CD4-positive, alpha-beta T cell treated with Interleukin-1 beta for 1 hour (primary cell): ENCODE measurements around the gene LRRC4B.
"Not testable (repeated sequence)": the region's sequence is repeated elsewhere in the genome, so short reads cannot be mapped to it uniquely, and the experiment has no call there.

ENCODE experiments used
- DNase-seq, 2 donors: peaks; one replicate each; pipeline ENCODE4 v3.0.0-alpha.2; 2020 to 2022

LRRC4B gene

GRCh38 chr19:50567882-50568727, at the start of gene LRRC4B:
Gene LRRC4B, minus strand, starts transcription at chr19:50568435. Its CDS starts 19,597 bp downstream, at chr19:50548838.
- no peak for DNase-seq

GRCh38 chr19:50612504-50613404, 44.5 kb upstream of the LRRC4B start:
- DNase-seq: not testable (repeated sequence)

- peak; percentile 71 to 86 for DNase-seq
These were observed 39.9 kb upstream of the LRRC4B start for GRCh38 chr19:50607874-50608785.

GRCh38 chr19:50607388-50607787, 39.2 kb upstream of the LRRC4B start:
- DNase-seq: no peak

- not testable (repeated sequence) for DNase-seq
These were observed 38.0 kb upstream of the LRRC4B start for GRCh38 chr19:50606059-50606836.

- not testable (repeated sequence) for DNase-seq
These were observed 36.2 kb upstream of the LRRC4B start for GRCh38 chr19:50604264-50605073.

- DNase-seq: no peak
These were observed 34.7 kb upstream of the LRRC4B start for GRCh38 chr19:50602935-50603334.

- DNase-seq: no peak
These were observed 34.3 kb upstream of the LRRC4B start for GRCh38 chr19:50602496-50602895.

- DNase-seq: no peak
These were observed 33.8 kb upstream of the LRRC4B start for GRCh38 chr19:50602089-50602422.

GRCh38 chr19:50601407-50602088, 33.3 kb upstream of the LRRC4B start:
- no peak for DNase-seq

- DNase-seq: no peak
These were observed 31.2 kb upstream of the LRRC4B start for GRCh38 chr19:50599427-50599826.

- no peak for DNase-seq
These were observed 22.0 kb upstream of the LRRC4B start for GRCh38 chr19:50590191-50590590.

GRCh38 chr19:50581795-50582660, 13.8 kb upstream of the LRRC4B start:
- DNase-seq: not testable (repeated sequence)

- no peak for DNase-seq
These were observed 12.9 kb upstream of the LRRC4B start for GRCh38 chr19:50580970-50581634.

GRCh38 chr19:50580240-50580639, 12.0 kb upstream of the LRRC4B start:
- DNase-seq: no peak

- not testable (repeated sequence) for DNase-seq
These were observed 8.5 kb upstream of the LRRC4B start for GRCh38 chr19:50576769-50577168.

GRCh38 chr19:50573741-50574461, 5.7 kb upstream of the LRRC4B start:
- DNase-seq: no peak

- DNase-seq: no peak
These were observed 2.8 kb upstream of the LRRC4B start for GRCh38 chr19:50570997-50571396.
